ENCODE data around the gene HOXA7.

DNA sequence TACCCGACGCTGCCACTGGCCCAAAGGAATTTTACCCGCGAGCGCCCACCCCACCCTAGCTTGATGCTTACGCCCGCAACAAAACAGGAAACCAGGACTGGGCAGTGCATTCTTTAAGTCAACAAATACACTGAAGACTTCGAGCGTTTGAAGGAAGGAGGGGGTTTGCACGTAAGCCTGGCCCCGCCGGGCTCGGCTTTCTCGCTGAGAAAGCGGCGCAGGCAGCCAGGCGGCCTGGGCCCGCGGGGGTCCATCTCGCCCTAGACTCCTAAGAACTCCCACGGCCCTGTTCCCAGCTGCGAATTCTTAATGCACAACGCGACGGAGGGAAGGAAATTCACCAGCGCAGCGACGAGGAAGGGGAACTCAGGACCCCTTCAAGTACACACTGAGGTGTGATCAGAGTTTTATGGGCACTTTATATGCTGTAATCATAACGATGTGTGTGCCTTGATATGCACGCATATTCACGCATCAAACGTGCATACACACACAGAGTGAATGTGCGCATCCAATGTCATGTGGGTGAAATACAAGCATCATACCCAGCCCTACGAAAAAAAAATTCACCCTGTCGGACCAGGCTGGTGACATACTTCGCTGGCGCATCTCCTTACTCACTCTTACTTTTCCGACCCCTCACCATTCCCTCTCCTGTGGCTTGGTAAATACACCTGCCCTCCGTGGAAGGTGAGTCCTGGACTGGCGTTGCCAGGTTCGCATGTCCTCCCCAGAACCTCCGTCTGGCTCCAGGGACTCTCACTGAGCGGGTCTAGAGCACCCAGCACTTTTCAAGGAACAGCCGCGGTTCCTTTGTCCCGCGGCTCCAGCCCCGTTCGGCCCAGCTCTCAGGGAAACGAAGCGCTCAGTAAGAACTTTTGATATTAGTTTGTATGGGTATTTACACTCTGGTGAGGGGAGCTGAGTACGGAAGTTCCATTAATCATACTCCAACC lies 49.1 kb upstream of the HOXA7 start:
- TF ChIP-seq, protein P1, sequence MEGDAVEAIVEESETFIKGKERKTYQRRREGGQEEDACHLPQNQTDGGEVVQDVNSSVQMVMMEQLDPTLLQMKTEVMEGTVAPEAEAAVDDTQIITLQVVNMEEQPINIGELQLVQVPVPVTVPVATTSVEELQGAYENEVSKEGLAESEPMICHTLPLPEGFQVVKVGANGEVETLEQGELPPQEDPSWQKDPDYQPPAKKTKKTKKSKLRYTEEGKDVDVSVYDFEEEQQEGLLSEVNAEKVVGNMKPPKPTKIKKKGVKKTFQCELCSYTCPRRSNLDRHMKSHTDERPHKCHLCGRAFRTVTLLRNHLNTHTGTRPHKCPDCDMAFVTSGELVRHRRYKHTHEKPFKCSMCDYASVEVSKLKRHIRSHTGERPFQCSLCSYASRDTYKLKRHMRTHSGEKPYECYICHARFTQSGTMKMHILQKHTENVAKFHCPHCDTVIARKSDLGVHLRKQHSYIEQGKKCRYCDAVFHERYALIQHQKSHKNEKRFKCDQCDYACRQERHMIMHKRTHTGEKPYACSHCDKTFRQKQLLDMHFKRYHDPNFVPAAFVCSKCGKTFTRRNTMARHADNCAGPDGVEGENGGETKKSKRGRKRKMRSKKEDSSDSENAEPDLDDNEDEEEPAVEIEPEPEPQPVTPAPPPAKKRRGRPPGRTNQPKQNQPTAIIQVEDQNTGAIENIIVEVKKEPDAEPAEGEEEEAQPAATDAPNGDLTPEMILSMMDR (IDR thresholded peaks at IDR 0.05) = no peak
- TF ChIP-seq POLR2A (IDR thresholded peaks at IDR 0.05) = peak; percentile 17
